Medulla oblongata (tissue), 1 donor: Measurements from ENCODE around the gene HMCN1.

Experiments used
- DNase-seq: peaks from one replicate; pipeline ENCODE4 v3.0.0-alpha.2; 2015; ENCODE audit errors: extremely low spot score

The HMCN1 gene

DNA sequence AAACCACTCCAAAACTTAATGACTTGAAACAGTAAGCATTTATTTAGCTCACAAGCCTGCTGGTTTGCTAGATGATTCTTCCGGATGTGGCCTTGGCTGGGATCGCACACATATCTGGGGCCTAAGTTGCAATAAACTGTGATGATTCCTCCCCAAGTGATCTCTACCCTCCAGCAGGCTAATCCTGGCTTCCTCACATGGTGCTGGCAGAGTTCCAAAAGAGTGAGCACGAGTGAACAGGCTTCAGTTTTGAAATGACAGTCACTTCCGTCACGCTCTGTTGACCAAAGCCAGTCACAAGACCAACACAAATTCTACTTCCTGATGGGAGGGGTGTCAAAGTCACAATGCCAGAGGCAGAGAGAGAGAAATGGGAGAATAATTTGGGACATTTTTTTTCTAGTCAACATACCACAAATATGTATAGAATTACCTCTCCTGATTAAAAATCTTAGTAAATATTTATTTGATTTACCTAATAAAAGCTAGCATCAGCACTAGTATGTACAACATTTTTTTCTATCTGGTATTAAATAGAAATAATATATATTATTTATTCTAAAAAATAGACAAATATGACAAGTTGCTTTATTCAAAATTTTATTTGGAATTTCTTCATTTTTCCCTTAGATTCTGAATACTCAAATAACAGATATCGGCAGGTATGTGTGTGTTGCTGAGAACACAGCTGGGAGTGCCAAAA lies 348.2 kb downstream of the HMCN1 start:
- peak; percentile 68 for DNase-seq

GRCh38 chr1:186086583-186086982 lies 352.4 kb downstream of the HMCN1 start:
- DNase-seq, result no peak

GRCh38 chr1:186089940-186090339 lies 355.7 kb downstream of the HMCN1 start:
- DNase-seq, result no peak

- no peak for DNase-seq
These were observed 357.1 kb downstream of the HMCN1 start for GRCh38 chr1:186091222-186091720.

DNA sequence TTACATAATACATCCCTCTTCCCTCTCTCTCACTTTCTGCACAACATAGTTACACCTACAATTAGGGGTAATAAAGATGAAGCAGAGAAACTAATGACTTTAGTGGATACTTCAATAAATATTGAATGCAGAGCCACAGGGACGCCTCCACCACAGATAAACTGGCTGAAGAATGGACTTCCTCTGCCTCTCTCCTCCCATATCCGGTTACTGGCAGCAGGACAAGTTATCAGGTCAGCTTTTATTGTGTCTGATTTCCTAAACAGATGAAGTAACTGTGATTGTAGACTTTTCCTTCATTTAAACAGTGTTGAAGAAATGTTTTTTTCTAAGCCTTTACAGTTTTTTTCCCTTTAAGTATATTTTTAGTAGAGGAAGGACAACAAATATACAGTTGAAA lies 359.2 kb downstream of the HMCN1 start:
- no peak for DNase-seq

DNA sequence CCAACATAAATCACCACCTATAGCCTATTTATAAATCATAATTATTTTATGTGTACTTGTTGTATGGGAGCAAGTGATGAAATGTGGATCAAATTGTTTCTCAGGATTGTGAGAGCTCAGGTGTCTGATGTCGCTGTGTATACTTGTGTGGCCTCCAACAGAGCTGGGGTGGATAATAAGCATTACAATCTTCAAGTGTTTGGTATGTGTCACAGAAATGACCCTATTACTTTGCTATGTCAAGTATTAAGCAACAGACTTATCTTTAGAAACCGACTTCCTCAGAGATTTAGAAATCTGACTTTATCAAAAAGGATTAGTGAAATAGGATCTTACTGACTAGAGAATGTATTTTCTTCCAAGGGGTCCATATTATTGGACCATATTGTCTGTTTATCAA lies 360.0 kb downstream of the HMCN1 start:
- DNase-seq, result no peak

DNA sequence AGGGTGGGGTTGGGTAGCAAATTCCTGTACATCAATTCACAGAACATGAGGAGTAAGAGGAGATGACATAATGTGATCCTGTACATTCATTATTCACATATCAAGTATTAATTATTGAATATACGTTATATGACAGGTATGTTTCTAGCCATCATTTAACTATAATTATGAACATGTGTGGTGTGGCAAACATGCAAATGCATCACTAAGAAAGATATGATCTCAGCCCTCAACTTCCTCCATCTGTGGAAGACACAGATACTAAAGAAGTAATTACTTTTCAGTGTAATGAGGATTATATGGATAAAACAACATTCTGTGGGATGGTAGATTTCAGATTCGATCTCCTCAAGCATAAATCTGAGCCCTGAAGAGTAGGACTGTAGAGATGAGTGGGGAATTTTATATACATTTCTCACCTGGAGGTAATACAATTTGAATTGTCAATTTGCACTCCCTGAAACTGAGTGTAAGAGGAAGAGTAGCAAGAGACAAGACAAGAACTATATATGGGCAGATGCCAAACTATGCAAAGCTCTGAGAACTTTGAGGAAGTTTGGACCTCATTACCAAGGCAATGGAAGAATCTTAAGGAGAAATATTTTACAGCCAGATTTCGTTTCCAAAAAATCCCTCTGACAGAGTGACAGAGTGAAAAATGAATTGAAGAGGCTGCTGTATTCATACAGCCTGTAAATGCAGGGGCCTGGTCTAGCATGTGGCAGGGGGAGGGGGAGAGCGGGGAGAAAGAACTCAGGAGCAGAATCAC lies 365.3 kb downstream of the HMCN1 start:
- no peak for DNase-seq

DNA sequence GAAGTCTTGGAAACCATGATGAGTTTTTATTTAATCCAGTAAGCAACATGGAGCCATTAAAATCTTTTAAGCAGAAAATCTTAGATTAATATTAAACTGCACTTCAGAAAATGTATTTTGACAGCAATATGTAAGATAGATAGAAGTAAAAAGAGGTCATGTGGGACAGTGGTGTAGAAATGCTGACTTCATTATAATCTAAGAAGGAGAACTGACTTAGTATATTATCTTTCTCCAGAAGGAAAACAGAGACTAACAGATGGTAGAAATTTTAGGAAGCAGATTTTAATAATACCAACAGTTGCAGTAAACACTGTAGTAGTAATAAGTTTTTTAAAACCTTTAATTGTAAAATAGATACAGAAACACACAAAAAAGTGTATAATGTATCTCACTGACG lies 367.9 kb downstream of the HMCN1 start:
- no peak for DNase-seq

DNA sequence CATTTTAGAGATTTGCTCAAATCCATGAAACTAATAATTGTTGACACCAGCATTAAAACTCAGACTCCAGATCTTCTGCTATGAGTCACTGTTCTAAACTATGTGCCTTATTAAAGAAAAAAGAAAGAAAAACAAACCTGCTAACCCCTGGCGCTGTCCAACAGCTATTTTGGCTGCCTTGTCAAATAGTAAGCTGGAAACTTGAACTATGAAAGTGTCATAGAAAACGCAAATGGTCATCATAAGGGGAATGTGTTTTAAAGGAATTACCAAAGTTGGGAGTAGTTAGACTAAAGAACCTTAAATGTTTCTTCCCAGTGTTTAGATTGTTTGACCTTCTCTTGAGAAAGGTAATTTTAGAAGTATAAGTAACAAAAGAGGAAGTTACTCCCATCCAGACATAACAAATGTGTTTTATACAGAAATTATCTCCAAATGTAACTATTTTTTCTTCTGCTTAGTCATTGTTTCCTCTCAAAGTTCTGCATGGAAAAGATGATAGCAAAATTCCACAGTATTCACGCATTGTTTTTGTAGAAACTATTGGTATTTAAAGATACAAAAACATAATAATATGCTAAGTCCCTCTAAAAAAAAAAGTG lies 368.5 kb downstream of the HMCN1 start:
- DNase-seq, result no peak

DNA sequence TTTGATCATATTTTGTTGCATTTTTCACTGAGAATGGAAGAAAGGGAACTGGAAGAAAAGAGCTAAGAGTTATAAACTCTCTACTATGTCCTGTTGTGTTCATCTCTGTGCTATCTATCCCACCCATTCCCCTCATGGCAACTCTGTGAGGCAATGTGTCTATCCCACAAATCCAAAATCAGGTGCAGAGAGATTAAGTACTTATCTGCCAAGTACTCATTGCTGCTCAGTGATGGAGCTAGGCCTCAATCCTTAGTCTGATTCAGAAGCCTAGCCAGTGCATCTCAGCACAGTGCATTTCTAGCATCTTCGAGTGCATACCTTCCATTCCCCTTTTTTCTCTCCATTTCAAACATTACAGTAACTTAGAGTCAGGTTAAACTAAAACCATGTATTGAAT lies 370.3 kb downstream of the HMCN1 start:
- DNase-seq, result no peak

GRCh38 chr1:186112280-186112679 lies 378.1 kb downstream of the HMCN1 start:
- DNase-seq, result no peak

- DNase-seq, result no peak
These were observed 379.3 kb downstream of the HMCN1 start for GRCh38 chr1:186113461-186113860.

GRCh38 chr1:186118724-186119123 lies 384.5 kb downstream of the HMCN1 start:
- no peak for DNase-seq

DNA sequence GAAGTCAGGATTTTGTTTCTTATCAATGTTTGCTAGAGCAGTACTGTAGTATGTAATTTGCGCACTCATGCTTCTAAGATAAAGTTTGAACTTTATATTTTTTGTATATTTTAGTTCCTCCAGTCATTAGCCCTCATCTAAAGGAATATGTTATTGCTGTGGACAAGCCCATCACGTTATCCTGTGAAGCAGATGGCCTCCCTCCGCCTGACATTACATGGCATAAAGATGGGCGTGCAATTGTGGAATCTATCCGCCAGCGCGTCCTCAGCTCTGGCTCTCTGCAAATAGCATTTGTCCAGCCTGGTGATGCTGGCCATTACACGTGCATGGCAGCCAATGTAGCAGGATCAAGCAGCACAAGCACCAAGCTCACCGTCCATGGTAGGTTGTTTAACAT lies 388.6 kb downstream of the HMCN1 start:
- DNase-seq, result no peak

GRCh38 chr1:186125035-186125434 lies 390.8 kb downstream of the HMCN1 start:
- DNase-seq, result no peak

DNA sequence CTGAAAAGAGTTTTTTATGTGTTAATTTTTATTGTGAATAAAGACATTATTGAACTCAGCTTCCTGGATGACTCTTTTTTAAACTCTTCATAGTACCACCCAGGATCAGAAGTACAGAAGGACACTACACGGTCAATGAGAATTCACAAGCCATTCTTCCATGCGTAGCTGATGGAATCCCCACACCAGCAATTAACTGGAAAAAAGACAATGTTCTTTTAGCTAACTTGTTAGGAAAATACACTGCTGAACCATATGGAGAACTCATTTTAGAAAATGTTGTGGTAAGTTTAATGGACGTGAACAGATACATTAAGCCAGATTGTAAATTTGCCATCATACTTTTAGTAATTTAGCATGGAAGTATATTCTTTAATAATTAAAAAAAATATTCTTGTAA lies 391.3 kb downstream of the HMCN1 start:
- DNase-seq, result no peak

DNA sequence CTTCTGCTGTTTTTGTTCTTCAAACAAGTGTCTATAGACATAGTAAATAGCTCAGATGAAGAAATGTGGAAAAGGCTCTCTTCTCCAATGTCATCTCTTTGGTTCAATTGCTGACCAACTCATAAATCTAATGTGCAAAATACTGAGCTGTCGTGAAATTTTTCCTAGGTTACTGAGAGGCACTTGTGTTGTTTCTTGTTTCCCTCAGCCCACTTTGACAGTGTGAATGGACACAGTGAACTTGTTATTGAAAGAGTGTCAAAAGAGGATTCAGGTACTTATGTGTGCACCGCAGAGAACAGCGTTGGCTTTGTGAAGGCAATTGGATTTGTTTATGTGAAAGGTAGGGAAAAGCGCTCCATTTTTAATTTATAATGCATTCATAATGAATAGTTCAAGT lies 395.6 kb downstream of the HMCN1 start:
- DNase-seq, result no peak

DNA sequence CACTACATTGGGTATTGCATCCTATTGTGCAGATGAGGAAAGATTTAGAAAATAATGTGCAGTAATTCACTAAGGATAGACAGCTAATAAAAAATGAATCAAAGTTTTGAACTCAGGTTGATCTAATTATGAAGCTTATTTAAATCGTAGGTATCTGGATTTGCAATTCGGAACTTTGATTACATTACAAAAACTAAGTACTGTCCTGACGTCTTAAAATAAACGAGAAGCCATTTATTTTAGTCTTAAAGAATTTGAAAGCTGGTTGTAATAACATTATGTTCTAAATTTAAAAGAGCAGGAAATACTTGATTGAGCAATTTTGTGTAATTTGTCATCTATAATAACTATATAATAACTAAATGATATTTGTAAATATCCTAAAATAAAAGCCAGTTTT lies 404.9 kb downstream of the HMCN1 start:
- no peak for DNase-seq

DNA sequence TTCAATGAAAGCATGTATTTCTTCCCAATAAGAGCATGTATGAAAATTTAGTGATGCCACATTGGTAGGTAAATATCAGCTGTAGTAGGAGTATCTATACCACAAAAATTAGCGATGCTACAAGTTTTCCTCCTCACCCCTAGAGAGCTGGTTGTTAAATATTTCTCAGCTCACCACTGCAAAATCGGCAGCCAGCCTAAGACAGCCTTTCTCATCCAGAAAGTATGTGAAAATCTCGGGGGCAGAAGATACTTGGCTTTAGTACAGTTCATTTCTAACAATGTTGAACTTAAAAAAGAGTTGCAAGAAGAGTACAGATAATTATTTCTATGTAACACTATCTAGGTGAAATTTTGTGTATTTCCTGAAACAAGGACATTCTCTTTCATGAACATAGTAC lies 405.5 kb downstream of the HMCN1 start:
- DNase-seq, result no peak

DNA sequence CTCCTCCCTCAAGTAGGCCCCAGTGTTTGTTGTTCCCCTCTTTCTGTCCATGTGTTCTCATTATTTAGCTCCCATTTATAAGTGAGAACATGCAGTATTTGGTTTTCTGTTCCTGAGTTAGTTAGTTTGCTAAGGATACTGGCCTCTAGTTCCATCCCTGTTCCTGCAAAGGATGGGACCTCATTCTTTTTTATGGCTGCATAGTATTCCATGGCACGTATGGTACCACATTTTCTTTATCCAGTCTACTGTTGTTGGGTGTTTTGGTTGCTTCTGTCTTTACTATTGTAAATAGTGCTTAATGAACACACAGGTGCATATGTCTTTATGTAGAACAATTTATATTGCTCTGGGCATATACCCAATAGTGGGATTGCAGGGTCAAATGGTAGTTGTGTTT lies 408.0 kb downstream of the HMCN1 start:
- DNase-seq, result no peak

GRCh38 chr1:186142916-186143315 lies 408.7 kb downstream of the HMCN1 start:
- no peak for DNase-seq

DNA sequence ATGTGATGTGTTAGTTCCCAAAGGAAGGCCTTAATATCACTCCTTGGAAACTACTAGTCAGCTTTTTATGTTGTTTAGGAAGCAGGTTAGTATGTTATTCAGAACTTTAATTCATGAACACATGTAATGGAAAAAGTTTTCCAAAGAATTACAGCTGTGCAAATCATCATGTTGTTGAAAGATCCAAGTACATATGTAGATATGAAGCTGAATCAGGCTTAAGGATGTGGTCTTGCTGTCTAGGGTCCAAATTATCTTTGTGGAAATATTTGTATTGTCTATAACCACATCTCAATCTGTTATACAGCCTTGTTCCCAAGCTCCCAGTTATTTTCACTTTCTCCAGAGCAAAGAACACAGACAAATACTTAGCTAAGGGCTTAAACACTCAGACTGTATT lies 409.3 kb downstream of the HMCN1 start:
- DNase-seq, result no peak

GRCh38 chr1:186144505-186144904 lies 410.3 kb downstream of the HMCN1 start:
- no peak for DNase-seq
